Lung (tissue), 12 donors: ENCODE measurements around the gene VCL. TPM values are rescaled to one million over a fixed set of nuclear protein-coding genes. Genes with fewer than 3 reads are reported as not detected.
A peak's percentile ranks its signal among the peaks of the same experiment; 100 is the strongest.
"Not testable (repeated sequence)": the region's sequence is repeated elsewhere in the genome, so short reads cannot be mapped to it uniquely, and the experiment has no call there.

Source experiments
- ATAC-seq: fragments of 200-7000 bp; cut with Tn5 transposase; one replicate; pipeline ENCODE4 v1.9.1; 2020; ENCODE audit warnings: moderate number of reproducible peaks; ENCODE audit not compliant: insufficient read depth, low FRiP score
- DNase-seq, 3 donors: peaks; one replicate each; pipeline ENCODE4 v3.0.0-alpha.2; 2013 to 2017
- H3K27ac ChIP-seq, 2 donors: one replicate each; pipeline ENCODE4 v1.5.1; 2013; ENCODE audit warnings: mild to moderate bottlenecking in 2 of 2, moderate library complexity in 2 of 2, control low read depth in 1 of 2, inconsistent platforms in 1 of 2, low read depth in 1 of 2, low read length in 1 of 2
- H3K27me3 ChIP-seq, 3 donors: one replicate each; pipeline ENCODE4 v1.5.1; 2013; ENCODE audit warnings: low read length in 2 of 3; ENCODE audit not compliant: control insufficient read depth in 3 of 3, insufficient read depth in 3 of 3
- H3K36me3 ChIP-seq, 4 donors: one replicate each; pipeline ENCODE4 v1.5.1; 2013; ENCODE audit warnings: low read length in 4 of 4, mild to moderate bottlenecking in 1 of 4, moderate library complexity in 1 of 4; ENCODE audit not compliant: control insufficient read depth in 4 of 4, insufficient read depth in 4 of 4
- H3K4me1 ChIP-seq, 5 donors: one replicate each; pipeline ENCODE4 v1.5.1; 2013; ENCODE audit warnings: low read length in 5 of 5, mild to moderate bottlenecking in 2 of 5, moderate library complexity in 1 of 5; ENCODE audit not compliant: control insufficient read depth in 5 of 5, insufficient read depth in 5 of 5
- H3K4me3 ChIP-seq: one replicate; pipeline ENCODE4 v1.5.1; 2013; ENCODE audit warnings: mild to moderate bottlenecking, control low read depth, moderate library complexity
- H3K9ac ChIP-seq, 2 donors: one replicate each; pipeline ENCODE4 v1.5.1; 2013; ENCODE audit warnings: low read length in 2 of 2, control low read depth in 1 of 2; ENCODE audit not compliant: insufficient read depth in 1 of 2
- H3K9me3 ChIP-seq, 4 donors: one replicate each; pipeline ENCODE4 v1.5.1; 2013; ENCODE audit warnings: low read length in 3 of 4, mild to moderate bottlenecking in 1 of 4, moderate library complexity in 1 of 4; ENCODE audit not compliant: control insufficient read depth in 4 of 4, insufficient read depth in 3 of 4
- CTCF ChIP-seq: IDR thresholded peaks from 2 replicates; pipeline ENCODE4 v1.5.1; 2012; ENCODE audit warnings: mild to moderate bottlenecking; ENCODE audit errors: control extremely low read depth, extremely low read depth
- WGBS, 2 donors: extraction: QIAGEN DNeasy Blood & Tissue Kit; methylation state at CpG; one replicate each; pipeline ENCODE4 v1.1.7; 2013; 5-methylcytosine and 5-hydroxymethylcytosine counted together
- polyA plus RNA-seq, 2 donors: library from polyadenylated mRNA; stranded (reverse); fragments of 200-250 nt; gene quantifications; one replicate each; pipeline ENCODE4 v1.2.1, GENCODE V29; 2013
- total RNA-seq, 2 donors: library from RNA; depleted of rRNA in 1 of 2; stranded (reverse); fragments of >200 nt in 1 of 2; gene quantifications; one replicate each; pipeline ENCODE4 v1.2.1, GENCODE V29; 2014 to 2021
- donor health status: control.
- donor health status: control.
- donor health status: Bipolar disorder and iron deficiency.
- donor health status: healthy.
- donor health status: DM: yes; HTN: yes; CAD: no.

VCL gene
- total and polyA plus RNA-seq, 4 donors: 24.5 to 181 (median 86.3) TPM

GRCh38 chr10:74027702-74028101 is 29.8 kb downstream of the VCL start:
- 93 to 100% methylated on average over 2 of the region's 2 CpGs for WGBS, 2 donors
- DNase-seq (no peak), ATAC-seq (no peak)
- Histone ChIP-seq H3K27me3 (no peaks in the 10 kb centered on the region), H3K9me3 (no peaks in the 10 kb centered on the region), H3K9ac (no peak overlapping the region), H3K4me3 (no peak overlapping the region), H3K4me1 (peaks cover 0 to 38% (median 10%) of the 10 kb centered on the region in 5 donors), H3K27ac (peak overlapping the region in 1 of 2 donors; percentile 68), H3K36me3 (peaks cover 0 to 9% (median under 1%) of the 10 kb centered on the region in 4 donors)
- no peak for TF ChIP-seq CTCF

GRCh38 chr10:74029943-74030342 is 32.0 kb downstream of the VCL start:
- no peak for TF ChIP-seq CTCF
- H3K27me3 ChIP-seq: no peaks in the 10 kb centered on the region
- H3K9ac ChIP-seq: no peak overlapping the region
- H3K9me3 ChIP-seq: no peaks in the 10 kb centered on the region
- peak overlapping the region in 1 of 2 donors; percentile 66 for H3K27ac ChIP-seq
- no peak for DNase-seq
- WGBS, 2 donors: 71 to 80% methylated on average over 1 of the region's 1 CpG
- H3K36me3 ChIP-seq: peaks cover 0 to 12% (median under 1%) of the 10 kb centered on the region in 4 donors
- peaks cover 0 to 38% (median 10%) of the 10 kb centered on the region in 5 donors for H3K4me1 ChIP-seq
- H3K4me3 ChIP-seq: no peak overlapping the region
- no peak for ATAC-seq

GRCh38 chr10:74032208-74032607 is 34.3 kb downstream of the VCL start:
- not testable (repeated sequence) for H3K4me3 ChIP-seq, H3K9ac ChIP-seq, H3K27me3 ChIP-seq, DNase-seq, H3K9me3 ChIP-seq, ATAC-seq, H3K27ac ChIP-seq
- WGBS, 2 donors: 65 to 85% methylated on average over 1 of the region's 1 CpG
- peaks cover 0 to 33% (median 15%) of the 10 kb centered on the region in 5 donors for H3K4me1 ChIP-seq
- H3K36me3 ChIP-seq: peaks cover 0 to 17% (median 2%) of the 10 kb centered on the region in 4 donors

- Histone ChIP-seq H3K9ac (no peak overlapping the region), H3K4me1 (peaks cover 0 to 34% (median 21%) of the 10 kb centered on the region in 5 donors), H3K36me3 (peaks cover 0 to 19% (median 2%) of the 10 kb centered on the region in 4 donors), H3K27me3 (no peaks in the 10 kb centered on the region), H3K4me3 (no peak overlapping the region), H3K9me3 (no peaks in the 10 kb centered on the region), H3K27ac (no peak overlapping the region)
- TF ChIP-seq CTCF: no peak
- no peak for ATAC-seq
- 62 to 71% methylated on average over 3 of the region's 3 CpGs for WGBS, 2 donors
- DNase-seq: no peak
These were observed 35.2 kb downstream of the VCL start for GRCh38 chr10:74032900-74033655.
